Spinal cord (tissue), 10 donors: ENCODE results near the gene LRWD1. TPM values are rescaled to one million over a fixed set of nuclear protein-coding genes. Genes with fewer than 3 reads are reported as not detected.

Experiments used
- DNase-seq, 6 donors: peaks; one replicate each; pipeline versions ENCODE4 v3.0.0 to v3.0.0-alpha.2; 2013 to 2015; ENCODE audit warnings: low spot score in 6 of 6, low read depth in 4 of 6
- H3K27ac ChIP-seq: one replicate; pipeline ENCODE4 v1.5.1; 2013; ENCODE audit warnings: low read depth, low read length, control low read depth
- H3K27me3 ChIP-seq: one replicate; pipeline ENCODE4 v1.6.1; 2013; ENCODE audit warnings: low read length; ENCODE audit not compliant: control insufficient read depth, insufficient read depth
- H3K36me3 ChIP-seq: one replicate; pipeline ENCODE4 v1.6.1; 2013; ENCODE audit warnings: low read length; ENCODE audit not compliant: control insufficient read depth, insufficient read depth
- H3K4me1 ChIP-seq: one replicate; pipeline ENCODE4 v1.6.1; 2013; ENCODE audit warnings: low read length; ENCODE audit not compliant: control insufficient read depth, insufficient read depth
- H3K4me3 ChIP-seq: one replicate; pipeline ENCODE4 v1.5.1; 2013; ENCODE audit warnings: low read depth, low read length, control low read depth
- H3K9me3 ChIP-seq: one replicate; pipeline ENCODE4 v1.6.1; 2013; ENCODE audit warnings: low read length; ENCODE audit not compliant: control insufficient read depth, insufficient read depth
- WGBS: methylation state at CpG from one replicate; pipeline ENCODE4 v1.1.5; 2013; ENCODE audit warnings: missing lambda C conversion rate; ENCODE audit not compliant: insufficient coverage; 5-methylcytosine and 5-hydroxymethylcytosine counted together
- polyA plus RNA-seq, 2 donors: library from polyadenylated mRNA; unstranded; fragments of 120-200 nt; gene quantifications; one replicate each; pipeline ENCODE4 v1.2.1, GENCODE V29; 2013; ENCODE audit not compliant: insufficient read length in 2 of 2
- total RNA-seq, 2 donors: library from RNA; depleted of rRNA in 1 of 2; stranded (reverse); fragments of 120-200 nt in 1 of 2; fragments of >200 nt in 1 of 2; gene quantifications; one replicate each; pipeline versions ENCODE4 v1.2.3 to v1.2.4, GENCODE V29; 2013 to 2014
- donor health status: healthy.

LRWD1 gene
- total and polyA plus RNA-seq, 4 donors = 20.9 to 48.6 (median 33.3) TPM

GRCh38 chr7:102439963-102440795 lies 24.6 kb upstream of the LRWD1 start:
- H3K4me3 ChIP-seq = no peak overlapping the region
- no peaks in the 10 kb centered on the region for H3K27me3 ChIP-seq
- peaks cover 20% of the 10 kb centered on the region for H3K4me1 ChIP-seq
- 60% methylated on average over 12 of the region's 17 CpGs for WGBS
- H3K36me3 ChIP-seq = peaks cover 75% of the 10 kb centered on the region
- no peak overlapping the region for H3K27ac ChIP-seq
- peak in 2 of 6 donors; percentile 37 to 54 for DNase-seq
- no peaks in the 10 kb centered on the region for H3K9me3 ChIP-seq

DNA sequence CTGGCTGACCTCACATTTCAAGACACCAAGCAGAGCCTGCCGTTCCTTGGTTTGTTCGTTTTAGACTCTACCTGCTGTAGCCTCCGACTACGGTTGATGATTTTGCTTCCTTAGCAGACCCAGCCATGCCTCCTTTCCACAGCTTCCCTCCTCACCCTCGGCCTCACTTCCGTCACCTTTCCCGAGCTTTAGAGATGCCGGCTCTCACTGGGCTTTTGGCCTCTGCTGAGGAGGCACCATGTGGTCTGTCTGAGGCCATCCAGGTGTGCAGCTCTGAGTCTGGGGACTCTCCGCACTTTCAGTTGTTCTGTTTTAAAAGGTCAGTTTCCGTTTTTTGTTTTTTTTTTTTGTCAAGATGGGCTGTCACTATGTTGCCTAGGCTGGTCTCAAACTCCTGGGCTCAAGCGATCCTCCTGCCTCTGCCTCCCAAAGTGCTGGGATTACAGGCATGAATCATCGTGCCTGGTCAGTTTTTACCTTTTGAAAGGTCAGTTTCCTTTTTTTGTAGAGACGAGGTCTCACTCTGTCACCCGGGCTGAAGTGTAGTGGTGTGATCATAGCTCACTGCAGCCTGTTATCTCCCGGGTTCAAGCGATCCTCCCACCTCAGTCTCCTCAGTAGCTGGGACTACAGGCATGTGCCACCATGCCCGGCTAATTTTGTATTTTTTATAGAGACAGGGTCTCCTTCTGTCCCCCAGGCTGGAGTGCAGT lies 19.7 kb upstream of the LRWD1 start:
- no peak for DNase-seq
- Histone ChIP-seq H3K27ac (no peak overlapping the region), H3K36me3 (peaks cover 77% of the 10 kb centered on the region), H3K27me3 (no peaks in the 10 kb centered on the region), H3K4me1 (peaks cover 4% of the 10 kb centered on the region), H3K9me3 (no peaks in the 10 kb centered on the region), H3K4me3 (no peak overlapping the region)
- 96% methylated on average over 15 of the region's 17 CpGs for WGBS

GRCh38 chr7:102445674-102446071 lies 19.1 kb upstream of the LRWD1 start:
- no peak for DNase-seq
- Histone ChIP-seq H3K27me3 (no peaks in the 10 kb centered on the region), H3K9me3 (no peaks in the 10 kb centered on the region), H3K4me1 (no peaks in the 10 kb centered on the region), H3K4me3 (no peak overlapping the region), H3K27ac (no peak overlapping the region), H3K36me3 (peaks cover 78% of the 10 kb centered on the region)
- 100% methylated on average over 1 of the region's 2 CpGs for WGBS

- no peak for DNase-seq
- Histone ChIP-seq H3K9me3 (no peaks in the 10 kb centered on the region), H3K4me1 (peaks cover 4% of the 10 kb centered on the region), H3K27ac (no peak overlapping the region), H3K36me3 (peaks cover 78% of the 10 kb centered on the region), H3K27me3 (no peaks in the 10 kb centered on the region), H3K4me3 (no peak overlapping the region)
- 94% methylated on average over 39 of the region's 41 CpGs for WGBS
Observed at GRCh38 chr7:102446387-102447156, 18.2 kb upstream of the LRWD1 start.

DNA sequence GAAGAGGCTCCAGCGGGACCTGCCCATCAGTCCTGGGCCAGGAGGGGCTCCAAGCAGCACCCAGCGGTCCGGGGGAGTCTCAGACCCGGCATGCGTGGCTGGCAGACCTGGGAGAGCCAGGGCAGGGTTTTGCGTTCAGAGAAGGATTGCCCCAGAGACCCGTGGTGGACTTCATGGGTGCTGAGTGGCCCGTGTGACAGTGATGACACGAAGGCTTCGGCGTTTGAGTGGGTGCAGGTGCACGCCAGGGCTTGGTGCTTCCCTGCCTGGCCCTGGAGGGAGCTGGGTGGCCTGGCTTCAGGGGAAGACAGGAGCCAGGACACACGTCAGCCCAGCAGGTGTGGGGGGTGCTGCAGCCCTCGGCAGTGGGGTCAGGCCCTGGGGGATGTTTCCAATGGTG lies 17.5 kb upstream of the LRWD1 start:
- no peak for DNase-seq
- no peaks in the 10 kb centered on the region for H3K9me3 ChIP-seq
- H3K36me3 ChIP-seq = peaks cover 73% of the 10 kb centered on the region
- no peak overlapping the region for H3K27ac ChIP-seq
- H3K4me1 ChIP-seq = peaks cover 8% of the 10 kb centered on the region
- no peaks in the 10 kb centered on the region for H3K27me3 ChIP-seq
- no peak overlapping the region for H3K4me3 ChIP-seq
- whole genome bisulfite sequencing = 93% methylated on average over 14 of the region's 14 CpGs

GRCh38 chr7:102449136-102449535 lies 15.6 kb upstream of the LRWD1 start:
- DNase-seq = no peak
- peaks cover 8% of the 10 kb centered on the region for H3K4me1 ChIP-seq
- no peak overlapping the region for H3K27ac ChIP-seq
- H3K9me3 ChIP-seq = no peaks in the 10 kb centered on the region
- peaks cover 65% of the 10 kb centered on the region for H3K36me3 ChIP-seq
- no peak overlapping the region for H3K4me3 ChIP-seq
- no peaks in the 10 kb centered on the region for H3K27me3 ChIP-seq
- WGBS = 97% methylated on average over 10 of the region's 15 CpGs

DNA sequence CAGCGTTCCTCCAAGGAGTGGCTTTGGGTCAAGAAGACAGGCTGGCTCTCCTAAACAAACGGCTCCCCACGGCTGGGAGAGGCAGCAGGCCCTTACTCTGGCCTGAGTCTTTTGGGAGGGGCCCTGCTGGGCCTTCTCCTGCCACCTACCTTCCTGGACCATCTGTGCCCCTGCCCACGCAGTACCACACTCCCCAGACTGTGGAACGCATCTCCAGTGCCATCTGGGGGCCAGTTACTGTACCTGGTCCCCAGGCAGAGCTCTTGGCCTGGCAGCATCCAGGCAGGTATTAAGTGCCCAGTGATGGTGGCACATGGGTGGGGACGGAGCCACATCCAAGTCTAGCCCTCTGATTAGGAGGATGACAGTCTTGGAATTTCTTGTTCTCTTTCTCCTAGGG lies 14.5 kb upstream of the LRWD1 start:
- H3K4me3 ChIP-seq = no peak overlapping the region
- H3K9me3 ChIP-seq = no peaks in the 10 kb centered on the region
- 75% methylated on average over 6 of the region's 6 CpGs for WGBS
- no peak overlapping the region for H3K27ac ChIP-seq
- H3K27me3 ChIP-seq = no peaks in the 10 kb centered on the region
- peaks cover 8% of the 10 kb centered on the region for H3K4me1 ChIP-seq
- no peak for DNase-seq
- H3K36me3 ChIP-seq = peaks cover 66% of the 10 kb centered on the region

DNA sequence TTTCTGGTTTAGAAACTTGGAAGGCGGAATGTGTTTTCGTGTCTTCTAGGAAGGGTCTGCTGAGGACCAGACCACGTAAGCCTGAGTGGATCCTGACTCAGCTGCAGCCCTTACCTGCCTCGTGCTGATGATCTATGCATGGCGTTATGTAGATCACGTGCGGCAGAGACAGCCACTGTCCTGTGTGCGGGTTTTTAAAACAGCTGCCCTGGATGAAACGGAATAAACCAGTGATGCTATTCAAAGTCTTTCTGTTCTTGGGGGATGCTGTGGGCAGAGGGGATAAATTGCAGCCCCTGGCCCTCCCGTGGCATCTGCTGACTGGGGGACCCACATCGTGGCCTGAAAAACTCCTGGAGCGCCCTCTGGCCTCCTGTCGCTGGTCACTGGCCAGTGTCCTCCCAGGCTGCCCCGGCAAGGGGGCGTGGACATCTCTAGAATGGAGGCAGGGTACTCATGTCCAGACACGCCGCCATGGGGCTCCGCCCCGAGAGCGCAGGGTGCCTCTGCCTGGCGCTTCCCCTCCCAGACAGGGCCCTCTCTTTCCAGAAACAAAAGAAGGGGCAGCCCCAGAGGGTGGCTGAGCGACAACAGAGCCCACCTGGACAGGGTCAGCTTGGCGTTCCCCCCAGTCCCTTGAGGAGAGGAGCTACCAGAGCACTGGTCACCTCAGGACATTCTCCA lies 13.3 kb upstream of the LRWD1 start:
- peak in 1 of 6 donors; percentile 23 for DNase-seq
- Histone ChIP-seq H3K4me3 (no peak overlapping the region), H3K9me3 (no peaks in the 10 kb centered on the region), H3K27me3 (no peaks in the 10 kb centered on the region), H3K4me1 (peaks cover 8% of the 10 kb centered on the region), H3K36me3 (peaks cover 67% of the 10 kb centered on the region), H3K27ac (no peak overlapping the region)
- 40% methylated on average over 23 of the region's 23 CpGs for WGBS

GRCh38 chr7:102452451-102452850 lies 12.3 kb upstream of the LRWD1 start:
- Histone ChIP-seq H3K4me1 (peaks cover 8% of the 10 kb centered on the region), H3K9me3 (no peaks in the 10 kb centered on the region), H3K27ac (no peak overlapping the region), H3K4me3 (no peak overlapping the region), H3K36me3 (peaks cover 67% of the 10 kb centered on the region), H3K27me3 (no peaks in the 10 kb centered on the region)
- no peak for DNase-seq
- WGBS = no CpG with 5 or more reads among the region's 6 CpGs
